Glutamatergic neuron (in vitro differentiated cells): ENCODE measurements around the gene CNTFR. TPM values are rescaled to one million over a fixed set of nuclear protein-coding genes. Genes with fewer than 3 reads are reported as not detected.

Experiments used
- DNase-seq: peaks from one replicate; pipeline ENCODE4 v3.0.0; 2022
- H3K27ac Mint-ChIP-seq: one replicate; pipeline ENCODE4 v1.8.0; 2020; ENCODE audit warnings: mild to moderate bottlenecking, mixed read lengths, inconsistent platforms; ENCODE audit not compliant: unreplicated experiment
- H3K27me3 Mint-ChIP-seq: one replicate; pipeline ENCODE4 v1.8.0; 2020; ENCODE audit warnings: mild to moderate bottlenecking, moderate library complexity, mixed read lengths, inconsistent platforms; ENCODE audit not compliant: unreplicated experiment
- H3K36me3 Mint-ChIP-seq: one replicate; pipeline ENCODE4 v1.8.0; 2020; ENCODE audit warnings: mild to moderate bottlenecking, mixed read lengths, inconsistent platforms; ENCODE audit not compliant: unreplicated experiment
- H3K4me1 Mint-ChIP-seq: one replicate; pipeline ENCODE4 v1.8.0; 2020; ENCODE audit warnings: mild to moderate bottlenecking, low read depth, mixed read lengths, inconsistent platforms; ENCODE audit not compliant: unreplicated experiment
- H3K4me3 Mint-ChIP-seq: one replicate; pipeline ENCODE4 v1.8.0; 2020; ENCODE audit warnings: mild to moderate bottlenecking, mixed read lengths, inconsistent platforms; ENCODE audit not compliant: unreplicated experiment
- H3K9me3 Mint-ChIP-seq: one replicate; pipeline ENCODE4 v1.8.0; 2020; ENCODE audit warnings: mild to moderate bottlenecking, moderate library complexity, mixed read lengths, inconsistent platforms; ENCODE audit not compliant: unreplicated experiment
- CTCF ChIP-seq: fragments of 200-600 bp; sonication (generic); IDR thresholded peaks from one replicate; pipeline ENCODE4 v1.5.0; 2021; ENCODE audit not compliant: partially characterized antibody, unreplicated experiment
- total RNA-seq: library from RNA; stranded (reverse); fragmentation: NEBNext Ultra II Directional; extraction: Animal tissue kit (Norgen Biotek cat#: 25700); gene quantifications from one replicate; pipeline ENCODE4 v1.2.1, GENCODE V29; 2021; ENCODE audit not compliant: unreplicated experiment

Gene CNTFR
- total RNA-seq, 1 donor from 2014 or later = 170 TPM

- Mint-ChIP-seq H3K4me3 (peak overlapping the region; percentile 65), H3K9me3 (peaks cover 28% of the 10 kb centered on the region), H3K27me3 (peaks cover 29% of the 10 kb centered on the region), H3K4me1 (peaks cover 56% of the 10 kb centered on the region), H3K36me3 (peaks cover 14% of the 10 kb centered on the region), H3K27ac (peak overlapping the region; percentile 90)
- TF ChIP-seq CTCF = no peak
- no peak for DNase-seq
Observed at GRCh38 chr9:34558364-34558763, 31.2 kb downstream of the CNTFR start.

- H3K27ac Mint-ChIP-seq = peak overlapping the region; percentile 90
- peaks cover 27% of the 10 kb centered on the region for H3K9me3 Mint-ChIP-seq
- no peak for DNase-seq
- no peak overlapping the region for H3K4me3 Mint-ChIP-seq
- H3K36me3 Mint-ChIP-seq = peaks cover 8% of the 10 kb centered on the region
- H3K4me1 Mint-ChIP-seq = peaks cover 56% of the 10 kb centered on the region
- no peak for TF ChIP-seq CTCF
- peaks cover 26% of the 10 kb centered on the region for H3K27me3 Mint-ChIP-seq
Observed at GRCh38 chr9:34557426-34558321, 31.9 kb downstream of the CNTFR start.

GRCh38 chr9:34556949-34557348, 32.6 kb downstream of the CNTFR start:
- DNase-seq = no peak

GRCh38 chr9:34555936-34556525, 33.5 kb downstream of the CNTFR start:
- peaks cover 31% of the 10 kb centered on the region for H3K27me3 Mint-ChIP-seq
- H3K9me3 Mint-ChIP-seq = peaks cover 27% of the 10 kb centered on the region
- TF ChIP-seq CTCF = no peak
- H3K36me3 Mint-ChIP-seq = peaks cover 5% of the 10 kb centered on the region
- H3K4me1 Mint-ChIP-seq = peaks cover 53% of the 10 kb centered on the region
- H3K27ac Mint-ChIP-seq = peak overlapping the region; percentile 83
- H3K4me3 Mint-ChIP-seq = peak overlapping the region; percentile 60
- no peak for DNase-seq

More at GRCh38 chr9:34556949-34557348, 32.6 kb downstream of the CNTFR start:
- Mint-ChIP-seq H3K27me3 (peaks cover 27% of the 10 kb centered on the region), H3K9me3 (peaks cover 27% of the 10 kb centered on the region), H3K27ac (no peak overlapping the region), H3K4me3 (no peak overlapping the region), H3K36me3 (peaks cover 5% of the 10 kb centered on the region), H3K4me1 (peaks cover 56% of the 10 kb centered on the region)
- no peak for TF ChIP-seq CTCF

GRCh38 chr9:34555500-34555899, 34.0 kb downstream of the CNTFR start:
- Mint-ChIP-seq H3K4me1 (peaks cover 52% of the 10 kb centered on the region), H3K9me3 (peaks cover 27% of the 10 kb centered on the region), H3K36me3 (peaks cover 5% of the 10 kb centered on the region), H3K27ac (peak overlapping the region; percentile 72), H3K4me3 (peak overlapping the region; percentile 81), H3K27me3 (peaks cover 31% of the 10 kb centered on the region)
- no peak for DNase-seq
- TF ChIP-seq CTCF = no peak
